MG63 (cell line): ENCODE results near the gene RER1. TPM values are rescaled to one million over a fixed set of nuclear protein-coding genes. Genes with fewer than 3 reads are reported as not detected.

Experiments
- DNase-seq: peaks from one replicate; pipeline ENCODE4 v3.0.0-alpha.2; 2020
- H3K27me3 ChIP-seq: fragments of 250-450 bp; sonication (Bioruptor Pico); 2 replicates; pipeline ENCODE4 v1.5.1; 2020; ENCODE audit warnings: mild to moderate bottlenecking, moderate library complexity
- H3K36me3 ChIP-seq: fragments of 250-450 bp; sonication (Bioruptor Pico); 2 replicates; pipeline ENCODE4 v1.5.1; 2020; ENCODE audit warnings: mild to moderate bottlenecking, moderate library complexity
- H3K4me3 ChIP-seq: fragments of 250-450 bp; sonication (Bioruptor Pico); 2 replicates; pipeline ENCODE4 v1.5.1; 2020; ENCODE audit warnings: mild to moderate bottlenecking, moderate library complexity
- H3K9me3 ChIP-seq: fragments of 250-450 bp; sonication (Bioruptor Pico); 2 replicates; pipeline ENCODE4 v1.5.1; 2020; ENCODE audit warnings: mild to moderate bottlenecking, moderate library complexity
- total RNA-seq: library from RNA; depleted of rRNA; stranded (reverse); fragments of >200 nt; shearing (Covaris generic); gene quantifications from 2 replicates; pipeline ENCODE4 v1.2.3, GENCODE V29; 2014; ENCODE audit warnings: low replicate concordance

Gene RER1
- total RNA-seq, 1 experiment from 2014 or later, result 60.4 TPM

DNA sequence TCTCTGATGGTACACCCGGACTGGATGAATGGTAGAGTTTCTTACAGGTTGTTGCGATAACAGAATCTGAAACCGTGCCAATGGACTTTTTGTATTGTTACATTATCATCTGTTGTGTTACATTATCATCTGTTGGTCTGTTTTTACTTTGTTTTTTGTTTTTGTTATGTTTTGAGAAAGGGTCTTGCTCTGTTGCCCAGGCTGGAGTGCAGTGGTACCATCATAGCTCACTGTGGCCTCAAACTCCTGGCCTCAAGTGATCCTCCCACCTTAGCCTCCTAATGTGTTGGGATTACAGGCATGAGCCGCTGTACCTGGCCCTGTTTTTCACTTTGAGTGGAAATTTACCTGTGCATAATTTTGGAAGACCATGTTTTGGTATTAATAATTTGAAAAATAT lies 30.9 kb downstream of the RER1 start:
- Histone ChIP-seq H3K36me3 (no peaks in the 10 kb centered on the region), H3K27me3 (peaks cover 17% of the 10 kb centered on the region), H3K9me3 (peaks cover 10% of the 10 kb centered on the region; the same call in 1 of the 2 replicates), H3K4me3 (no peak overlapping the region)
- DNase-seq, result no peak

DNA sequence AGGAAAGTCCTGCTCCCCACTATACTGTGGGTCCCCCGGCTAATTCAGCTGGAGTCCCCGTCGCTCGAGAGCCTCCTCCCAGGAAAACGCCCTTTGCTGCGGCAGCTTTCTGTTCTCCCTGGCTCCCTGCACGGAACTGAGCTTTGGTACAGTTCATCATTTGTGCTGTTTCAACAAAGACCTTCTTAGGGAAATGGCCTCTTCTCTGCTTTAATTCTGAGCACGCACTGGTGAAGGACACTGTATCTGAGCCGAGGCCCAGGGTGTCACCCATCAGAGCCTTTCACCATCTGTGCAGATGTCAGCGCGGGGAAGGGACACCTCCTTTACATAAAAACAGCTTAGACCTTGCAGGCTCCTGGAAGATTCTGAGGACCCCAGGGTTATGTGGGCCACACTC lies 34.3 kb downstream of the RER1 start:
- peaks cover 10% of the 10 kb centered on the region; the same call in 1 of the 2 replicates for H3K9me3 ChIP-seq
- H3K27me3 ChIP-seq, result no peaks in the 10 kb centered on the region
- DNase-seq, result no peak
- no peak overlapping the region for H3K4me3 ChIP-seq
- no peaks in the 10 kb centered on the region for H3K36me3 ChIP-seq

GRCh38 chr1:2426540-2426939 lies 34.9 kb downstream of the RER1 start:
- Histone ChIP-seq H3K36me3 (no peaks in the 10 kb centered on the region), H3K9me3 (peaks cover 10% of the 10 kb centered on the region; the same call in 1 of the 2 replicates), H3K4me3 (no peak overlapping the region), H3K27me3 (no peaks in the 10 kb centered on the region)
- DNase-seq, result no peak

- Histone ChIP-seq H3K4me3 (no peak overlapping the region), H3K36me3 (no peaks in the 10 kb centered on the region), H3K27me3 (no peaks in the 10 kb centered on the region), H3K9me3 (peaks cover 10% of the 10 kb centered on the region; the same call in 1 of the 2 replicates)
- no peak for DNase-seq
Measured at GRCh38 chr1:2427051-2427450, 35.4 kb downstream of the RER1 start.

- H3K27me3 ChIP-seq, result peaks cover 4% of the 10 kb centered on the region; the same call in 1 of the 2 replicates
- DNase-seq, result no peak
- no peaks in the 10 kb centered on the region for H3K36me3 ChIP-seq
- H3K4me3 ChIP-seq, result no peak overlapping the region
- H3K9me3 ChIP-seq, result peaks cover 4% of the 10 kb centered on the region; the same call in 1 of the 2 replicates
Measured at GRCh38 chr1:2427976-2428375, 36.3 kb downstream of the RER1 start.

DNA sequence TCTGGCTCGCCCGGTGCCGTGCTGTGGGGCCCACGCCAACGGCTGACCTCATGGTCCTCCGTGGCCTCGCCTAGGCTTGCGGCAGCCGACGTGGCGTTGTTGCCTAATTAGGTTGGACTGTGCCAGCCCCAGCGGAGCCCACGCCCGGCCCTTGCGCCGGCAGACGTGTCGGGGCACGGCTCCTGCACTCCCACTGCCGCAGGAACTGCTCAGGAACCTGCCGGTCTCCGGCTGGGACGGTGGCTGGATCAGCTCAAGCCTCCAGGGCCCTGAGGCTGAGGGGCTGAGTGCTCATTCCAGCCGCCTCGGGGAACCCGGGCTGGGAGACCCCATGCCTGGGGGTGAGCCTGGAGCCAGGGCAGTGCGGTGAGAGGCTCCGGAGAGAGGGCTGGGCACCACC lies 36.8 kb downstream of the RER1 start:
- H3K4me3 ChIP-seq, result no peak overlapping the region
- peaks cover under 1% of the 10 kb centered on the region; the same call in 1 of the 2 replicates for H3K9me3 ChIP-seq
- peaks cover 9% of the 10 kb centered on the region for H3K27me3 ChIP-seq
- no peaks in the 10 kb centered on the region for H3K36me3 ChIP-seq
- no peak for DNase-seq

GRCh38 chr1:2429780-2430591 lies 38.3 kb downstream of the RER1 start:
- H3K27me3 ChIP-seq, result peaks cover 22% of the 10 kb centered on the region
- no peaks in the 10 kb centered on the region for H3K9me3 ChIP-seq
- no peaks in the 10 kb centered on the region for H3K36me3 ChIP-seq
- no peak for DNase-seq
- no peak overlapping the region for H3K4me3 ChIP-seq

DNA sequence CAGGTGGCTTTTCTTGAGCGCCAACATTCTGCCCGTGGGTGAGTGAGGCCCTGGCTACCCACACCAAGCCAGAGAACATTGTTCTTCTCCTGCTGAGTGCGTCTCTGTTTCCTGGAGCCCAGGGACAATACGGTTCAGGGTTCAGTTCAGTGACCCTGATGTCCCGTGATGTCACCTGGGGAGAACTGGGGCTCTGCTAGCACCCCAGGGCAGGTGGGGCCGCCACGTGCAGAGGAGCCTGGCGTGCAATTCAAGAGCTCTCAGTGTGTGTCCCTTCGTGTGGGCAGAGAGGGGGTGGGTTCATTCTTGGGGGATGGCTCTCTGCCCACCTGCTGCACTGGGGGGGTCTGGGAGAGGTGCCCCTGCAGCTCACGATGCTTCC lies 38.9 kb downstream of the RER1 start:
- no peak for DNase-seq
- H3K9me3 ChIP-seq, result no peaks in the 10 kb centered on the region
- no peak overlapping the region for H3K4me3 ChIP-seq
- no peaks in the 10 kb centered on the region for H3K36me3 ChIP-seq
- H3K27me3 ChIP-seq, result peaks cover 24% of the 10 kb centered on the region

DNA sequence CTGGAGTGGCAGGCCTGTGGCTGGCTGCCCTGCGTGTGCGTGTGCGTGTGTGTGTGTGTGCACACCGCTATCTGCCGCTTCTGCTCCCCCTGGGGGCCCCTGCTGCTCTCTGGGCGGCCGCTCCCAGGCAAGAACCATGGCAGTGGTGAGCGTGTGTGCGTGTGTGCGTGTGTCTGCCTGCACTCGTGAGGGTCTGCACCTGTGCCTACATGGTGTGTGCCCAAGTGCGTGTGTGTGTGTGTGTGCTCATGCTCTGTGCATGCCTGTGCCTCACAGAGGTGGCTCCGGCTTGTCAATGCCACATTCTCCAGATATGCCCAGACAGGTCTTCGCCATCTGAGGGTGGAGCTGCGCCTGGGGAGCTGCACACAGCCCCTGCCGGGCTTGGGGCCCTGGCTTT lies 39.5 kb downstream of the RER1 start:
- no peaks in the 10 kb centered on the region for H3K36me3 ChIP-seq
- no peak for DNase-seq
- H3K4me3 ChIP-seq, result no peak overlapping the region
- no peaks in the 10 kb centered on the region for H3K9me3 ChIP-seq
- H3K27me3 ChIP-seq, result peaks cover 25% of the 10 kb centered on the region

DNA sequence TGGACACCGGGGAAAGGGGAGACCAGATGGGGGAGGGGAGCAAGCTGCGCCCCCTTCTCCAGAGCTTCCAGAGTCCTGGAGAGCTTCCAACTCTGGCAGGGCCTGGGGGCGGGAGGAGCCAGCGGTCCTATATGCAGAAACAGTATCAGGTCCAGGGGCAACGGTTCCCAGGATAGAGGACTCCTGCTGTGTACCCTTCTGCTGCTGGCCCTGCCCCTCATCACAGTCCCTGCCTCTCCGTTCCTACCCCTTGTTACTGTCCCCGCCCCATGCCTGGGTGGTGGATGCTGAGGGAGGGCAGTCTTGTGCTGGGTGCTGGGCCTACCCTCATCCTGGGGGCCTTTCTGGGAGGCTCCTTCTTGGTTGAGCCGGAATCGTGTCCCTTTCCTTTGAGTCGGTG lies 39.9 kb downstream of the RER1 start:
- H3K27me3 ChIP-seq, result peaks cover 25% of the 10 kb centered on the region
- no peaks in the 10 kb centered on the region for H3K9me3 ChIP-seq
- no peak for DNase-seq
- H3K36me3 ChIP-seq, result no peaks in the 10 kb centered on the region
- no peak overlapping the region for H3K4me3 ChIP-seq

DNA sequence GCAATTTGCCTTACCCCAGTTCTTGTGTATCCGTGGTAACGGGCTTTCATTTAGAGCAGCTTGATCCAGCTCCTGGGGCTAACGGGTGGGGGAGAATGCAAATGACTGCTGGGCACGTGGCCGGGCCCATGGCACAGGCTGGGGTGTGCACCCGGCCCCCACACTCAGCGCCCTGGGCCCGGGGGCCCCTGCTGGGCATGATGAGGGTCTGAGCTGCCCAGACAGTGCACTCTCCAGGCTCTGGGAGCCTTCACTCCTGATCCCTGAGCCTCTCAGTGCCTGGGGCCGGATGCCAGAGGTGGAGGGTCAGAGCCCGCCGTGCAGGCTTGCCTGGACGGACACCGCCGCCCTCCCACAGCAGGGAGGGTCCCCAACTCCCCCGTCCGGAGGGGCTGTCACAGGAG lies 40.8 kb downstream of the RER1 start:
- Histone ChIP-seq H3K27me3 (peaks cover 25% of the 10 kb centered on the region), H3K9me3 (no peaks in the 10 kb centered on the region), H3K36me3 (no peaks in the 10 kb centered on the region), H3K4me3 (no peak overlapping the region)
- DNase-seq, result no peak

DNA sequence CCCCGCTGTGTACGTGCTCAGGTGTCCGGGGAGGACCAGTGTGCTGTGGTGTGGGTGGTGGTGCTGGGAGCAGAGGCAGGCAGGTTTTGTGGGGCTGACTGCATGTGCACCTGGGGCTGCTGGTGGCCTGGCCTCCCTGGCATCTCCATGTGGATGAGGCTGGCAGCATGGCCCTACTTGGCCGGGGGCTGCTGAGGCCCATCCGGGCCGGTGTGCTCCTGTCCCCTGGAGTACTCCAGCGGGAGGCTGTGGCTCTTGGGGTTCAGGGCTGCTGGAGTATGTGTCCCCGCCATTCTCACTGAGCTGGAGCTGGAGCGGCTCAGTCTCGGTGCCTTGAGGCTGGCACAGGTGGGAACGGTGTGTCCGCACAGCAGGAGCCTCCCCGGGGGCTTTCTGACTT lies 41.6 kb downstream of the RER1 start:
- no peak overlapping the region for H3K4me3 ChIP-seq
- peaks cover 25% of the 10 kb centered on the region for H3K27me3 ChIP-seq
- H3K9me3 ChIP-seq, result no peaks in the 10 kb centered on the region
- H3K36me3 ChIP-seq, result no peaks in the 10 kb centered on the region
- no peak for DNase-seq

DNA sequence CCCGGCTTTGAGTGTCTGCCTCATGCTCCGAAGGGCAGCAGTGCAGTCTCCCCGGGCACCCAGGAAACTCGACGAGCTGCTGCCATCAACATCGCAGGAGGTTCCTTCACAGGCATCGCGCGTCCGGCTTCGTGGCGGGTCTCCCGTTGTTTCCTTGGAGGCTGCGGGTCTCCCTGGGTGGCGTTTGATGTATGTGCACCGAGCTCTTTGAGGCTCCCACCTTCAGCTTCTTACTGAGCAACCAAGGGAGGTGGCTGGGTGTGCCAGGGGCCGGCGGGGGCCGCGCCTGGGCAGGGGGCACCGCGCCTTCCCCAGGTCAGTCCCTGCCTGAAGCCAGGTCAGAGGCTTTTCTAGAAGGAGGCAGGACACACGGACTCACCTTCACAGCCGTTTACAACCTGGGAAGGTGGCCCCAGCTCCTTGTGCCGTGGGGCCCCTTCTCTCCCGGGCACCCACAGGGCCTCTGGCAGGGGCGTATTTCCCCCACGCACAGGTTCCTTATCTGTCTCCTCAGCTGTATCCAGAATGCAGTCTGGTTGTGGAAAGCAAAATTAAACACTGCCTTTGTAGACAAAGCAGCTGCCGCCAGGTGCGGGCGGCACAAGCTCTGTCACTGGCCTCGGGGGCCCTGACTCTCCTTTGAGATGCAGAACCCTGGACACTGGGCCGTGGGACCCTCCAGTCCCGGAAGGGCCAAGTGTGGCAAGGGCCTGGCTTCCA lies 42.5 kb downstream of the RER1 start:
- Histone ChIP-seq H3K4me3 (no peak overlapping the region), H3K27me3 (peaks cover 25% of the 10 kb centered on the region), H3K36me3 (no peaks in the 10 kb centered on the region), H3K9me3 (no peaks in the 10 kb centered on the region)
- no peak for DNase-seq

DNA sequence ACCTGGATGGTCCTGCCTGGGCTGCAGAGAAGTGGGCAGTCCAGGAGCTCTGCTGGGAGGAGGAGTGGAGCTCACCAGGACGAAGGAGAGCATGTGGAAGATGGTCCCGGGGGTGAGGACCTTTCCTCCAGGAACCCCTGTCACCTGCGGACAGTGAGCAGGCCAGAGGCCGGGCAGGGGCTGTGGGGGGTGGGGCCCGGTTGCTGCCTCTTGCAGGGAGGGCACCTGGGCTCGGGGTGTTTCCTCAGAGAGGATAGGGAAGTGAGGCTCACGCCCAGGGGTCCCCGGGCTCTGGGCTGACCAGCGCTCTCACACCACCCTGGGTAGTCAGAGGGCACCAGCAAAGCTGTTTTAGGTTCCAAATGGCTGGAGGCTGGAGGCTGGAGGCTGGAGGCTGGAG lies 43.5 kb downstream of the RER1 start:
- H3K27me3 ChIP-seq, result peaks cover 25% of the 10 kb centered on the region
- H3K9me3 ChIP-seq, result no peaks in the 10 kb centered on the region
- no peak overlapping the region for H3K4me3 ChIP-seq
- H3K36me3 ChIP-seq, result no peaks in the 10 kb centered on the region
- DNase-seq, result no peak

DNA sequence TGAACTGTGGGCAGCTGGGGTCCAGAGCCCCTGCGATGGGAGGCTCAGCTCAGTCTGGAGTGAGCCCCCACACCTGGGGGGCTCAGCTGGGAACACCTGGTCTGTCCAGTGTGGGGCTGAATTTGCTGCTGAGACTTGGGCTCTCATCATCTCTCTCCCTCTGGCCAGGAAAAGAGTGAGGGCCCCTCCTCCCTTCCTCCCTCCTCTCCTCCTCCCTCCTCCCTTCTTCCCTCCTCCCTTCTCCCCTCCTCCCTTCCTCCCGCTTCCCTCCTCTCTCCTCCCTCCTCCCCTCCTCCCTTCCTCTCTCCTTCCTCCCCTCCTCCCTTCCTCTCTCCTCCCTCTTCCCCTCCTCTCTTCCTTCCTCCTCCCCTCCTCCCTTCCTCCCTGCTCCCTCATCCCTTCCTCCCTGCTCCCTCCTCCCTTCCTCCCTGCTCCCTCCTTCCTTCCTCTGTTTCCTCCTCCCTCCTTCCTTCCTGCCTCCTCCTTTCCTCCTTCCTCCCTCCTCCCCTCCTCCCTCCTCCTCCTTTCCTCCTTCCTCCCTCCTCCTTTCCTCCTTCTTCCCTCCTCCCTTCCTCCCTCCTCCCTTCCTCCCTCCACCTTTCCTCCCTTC lies 44.2 kb downstream of the RER1 start:
- H3K36me3 ChIP-seq, result no peaks in the 10 kb centered on the region
- no peaks in the 10 kb centered on the region for H3K9me3 ChIP-seq
- no peak overlapping the region for H3K4me3 ChIP-seq
- DNase-seq, result no peak
- peaks cover 25% of the 10 kb centered on the region for H3K27me3 ChIP-seq

DNA sequence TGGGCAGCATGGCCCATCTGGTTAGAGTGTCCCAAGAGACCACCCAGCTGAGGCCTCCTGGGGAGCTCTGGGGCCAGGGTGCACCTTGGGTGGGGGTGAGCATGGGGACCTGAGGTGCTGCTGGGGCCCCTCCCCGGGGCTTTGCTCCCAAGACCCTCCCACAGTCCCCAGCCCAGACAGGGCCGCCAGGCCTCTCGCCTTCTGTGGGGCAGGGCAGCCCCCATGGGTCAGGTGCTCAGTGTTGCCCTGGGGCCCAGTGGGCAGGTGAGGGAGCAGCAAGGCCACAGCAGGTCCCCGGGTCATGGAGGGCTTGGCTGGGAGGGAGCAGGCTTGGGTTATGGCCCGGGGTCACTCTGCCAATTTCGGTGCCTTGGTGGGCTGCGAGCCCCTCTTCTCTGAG lies 45.2 kb downstream of the RER1 start:
- H3K36me3 ChIP-seq, result no peaks in the 10 kb centered on the region
- H3K9me3 ChIP-seq, result no peaks in the 10 kb centered on the region
- H3K4me3 ChIP-seq, result no peak overlapping the region
- DNase-seq, result no peak
- peaks cover 25% of the 10 kb centered on the region for H3K27me3 ChIP-seq

GRCh38 chr1:2437617-2438016 lies 46.0 kb downstream of the RER1 start:
- Histone ChIP-seq H3K27me3 (peaks cover 25% of the 10 kb centered on the region), H3K36me3 (no peaks in the 10 kb centered on the region), H3K9me3 (no peaks in the 10 kb centered on the region), H3K4me3 (no peak overlapping the region)
- no peak for DNase-seq
